Activated CD8-positive, alpha-beta memory T cell treated with anti-CD3 and anti-CD28 coated beads, Interleukin-2, amount 10 ng/mL, durations not matched to agents 7 days and 5 days (primary cell): ENCODE data around the gene GBP1. TPM values are rescaled to one million over a fixed set of nuclear protein-coding genes. Genes with fewer than 3 reads are reported as not detected.
A peak's percentile ranks its signal among the peaks of the same experiment; 100 is the strongest.
"Not testable (repeated sequence)": the region's sequence is repeated elsewhere in the genome, so short reads cannot be mapped to it uniquely, and the experiment has no call there.

Experiments used
- ATAC-seq: fragments of 150-1000 bp; cut with Tn5 transposase; one replicate; pipeline ENCODE4 v1.10.0; 2021; ENCODE audit warnings: moderate library complexity
- CTCF ChIA-PET: fragments of 350-600 bp; sonication (Branson Sonifier 250); formaldehyde crosslinking; loops from one replicate; lab custom pipeline; 2021; ENCODE audit warnings: antibody characterized with exemption; lab: Charles Lee
- DNase-seq: peaks from one replicate; pipeline ENCODE4 v3.0.0-alpha.2; 2020
- H3K27ac Mint-ChIP-seq: one replicate; pipeline ENCODE4 v1.8.0; 2021; ENCODE audit warnings: mild to moderate bottlenecking, mixed read lengths
- H3K27me3 Mint-ChIP-seq: one replicate; pipeline ENCODE4 v1.8.0; 2021; ENCODE audit warnings: mixed read lengths
- H3K36me3 Mint-ChIP-seq: one replicate; pipeline ENCODE4 v1.8.0; 2021; ENCODE audit warnings: mild to moderate bottlenecking, mixed read lengths
- H3K4me1 Mint-ChIP-seq: one replicate; pipeline ENCODE4 v1.8.0; 2021; ENCODE audit warnings: mixed read lengths
- H3K4me3 Mint-ChIP-seq: one replicate; pipeline ENCODE4 v1.8.0; 2021; ENCODE audit warnings: mild to moderate bottlenecking, moderate library complexity, mixed read lengths
- H3K9me3 Mint-ChIP-seq: one replicate; pipeline ENCODE4 v1.8.0; 2022; ENCODE audit warnings: low read depth, mixed read lengths
- total RNA-seq, 2 experiments: library from RNA; stranded (reverse); gene quantifications; one replicate each; pipeline ENCODE4 v1.2.3, GENCODE V29; 2021

Gene GBP1
- total RNA-seq, 2 experiments from 2014 or later = 106 to 150 TPM

DNA sequence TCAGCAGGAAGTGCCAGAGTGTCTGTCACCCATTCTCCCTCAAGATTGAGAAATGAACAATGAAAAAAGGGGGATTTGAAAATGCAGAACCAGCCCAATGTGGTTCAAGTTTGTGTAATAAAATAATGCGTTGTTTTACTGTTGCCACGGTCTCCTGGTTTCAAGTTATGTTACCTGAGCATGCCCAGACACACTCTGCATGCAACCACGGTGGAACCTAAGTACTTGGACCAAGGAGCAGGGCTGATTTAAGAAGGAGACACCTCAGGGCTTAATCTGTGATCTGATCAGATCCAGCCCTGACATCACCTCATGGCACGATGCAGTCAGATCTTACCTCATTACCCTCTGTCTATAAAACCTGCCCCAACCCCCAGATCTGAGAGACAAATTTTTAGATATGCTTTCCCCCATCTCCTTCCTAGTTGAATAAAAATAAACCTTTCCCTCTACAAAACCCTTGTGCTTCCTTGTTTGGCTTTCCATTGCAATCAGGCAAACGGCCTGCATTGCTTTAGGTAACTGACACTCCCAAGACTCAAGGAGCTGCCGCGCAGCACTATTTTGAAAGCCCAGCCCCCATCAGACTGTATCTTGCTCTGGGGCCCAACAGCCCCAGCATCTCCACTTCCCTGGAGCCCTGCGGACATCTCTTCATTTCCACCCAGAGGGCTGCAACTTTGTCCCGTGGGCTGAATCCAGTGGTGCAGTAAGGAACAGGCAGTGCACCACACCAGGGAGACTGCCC is 14.9 kb downstream of the GBP1 start:
- not testable (repeated sequence) for H3K4me1 Mint-ChIP-seq, H3K27me3 Mint-ChIP-seq, DNase-seq, H3K4me3 Mint-ChIP-seq, H3K9me3 Mint-ChIP-seq, ATAC-seq, H3K27ac Mint-ChIP-seq
- peaks cover 57% of the 10 kb centered on the region for H3K36me3 Mint-ChIP-seq
- CTCF ChIA-PET = interaction anchor here (1.4 kb wide), 1 partner anchor 66 kb away, joined by 3 read pairs; no protein-coding TSS in a partner anchor

DNA sequence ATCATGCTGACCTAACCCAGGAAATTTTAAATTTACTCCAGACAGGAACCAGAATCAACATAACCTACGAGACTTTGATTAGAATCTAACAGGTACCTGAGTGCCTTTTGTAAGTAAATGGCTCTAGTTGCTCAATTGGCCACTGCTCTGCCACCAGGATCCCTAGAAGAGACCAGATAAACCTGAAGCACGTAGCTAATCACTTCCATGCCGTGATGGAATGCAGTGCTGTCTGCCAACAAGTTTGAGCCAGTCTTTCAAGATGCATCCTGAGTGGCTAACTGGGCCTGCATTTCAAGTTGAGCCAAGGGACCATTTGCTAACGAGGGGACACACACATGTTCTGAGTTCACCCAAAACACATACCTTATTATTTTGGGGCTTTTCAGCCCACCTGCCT is 15.8 kb downstream of the GBP1 start:
- H3K9me3 Mint-ChIP-seq, H3K4me3 Mint-ChIP-seq, H3K27me3 Mint-ChIP-seq, H3K4me1 Mint-ChIP-seq, ATAC-seq, DNase-seq, H3K27ac Mint-ChIP-seq, CTCF ChIA-PET: not testable (repeated sequence)
- H3K36me3 Mint-ChIP-seq = peaks cover 53% of the 10 kb centered on the region

DNA sequence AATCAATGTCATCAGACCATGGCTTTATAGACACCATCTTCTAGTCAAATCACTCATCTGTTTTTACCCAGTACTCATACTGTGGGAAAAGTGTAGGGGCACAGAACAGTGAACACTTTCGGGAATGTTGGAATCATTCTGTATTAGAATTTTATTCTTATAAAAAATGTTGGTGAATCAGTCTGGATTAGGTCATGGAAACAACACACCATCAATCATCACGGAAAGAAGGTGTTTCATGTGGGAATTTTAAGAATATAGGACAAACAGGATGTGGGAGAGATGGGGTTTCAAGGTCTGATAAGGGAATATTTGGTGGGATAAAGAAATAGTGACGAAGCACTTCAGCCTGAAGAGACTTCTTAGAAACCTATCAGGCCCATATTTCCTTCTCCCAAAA is 17.3 kb downstream of the GBP1 start:
- H3K36me3 Mint-ChIP-seq = peaks cover 53% of the 10 kb centered on the region
- CTCF ChIA-PET = interaction anchor here (1.3 kb wide), 1 partner anchor 38 kb away, joined by 3 read pairs; no protein-coding TSS in a partner anchor
- H3K9me3 Mint-ChIP-seq = peaks cover 4% of the 10 kb centered on the region
- no peak overlapping the region for H3K27ac Mint-ChIP-seq
- no peaks in the 10 kb centered on the region for H3K27me3 Mint-ChIP-seq
- H3K4me1 Mint-ChIP-seq = no peaks in the 10 kb centered on the region
- ATAC-seq (no peak), DNase-seq (no peak)
- no peak overlapping the region for H3K4me3 Mint-ChIP-seq

DNA sequence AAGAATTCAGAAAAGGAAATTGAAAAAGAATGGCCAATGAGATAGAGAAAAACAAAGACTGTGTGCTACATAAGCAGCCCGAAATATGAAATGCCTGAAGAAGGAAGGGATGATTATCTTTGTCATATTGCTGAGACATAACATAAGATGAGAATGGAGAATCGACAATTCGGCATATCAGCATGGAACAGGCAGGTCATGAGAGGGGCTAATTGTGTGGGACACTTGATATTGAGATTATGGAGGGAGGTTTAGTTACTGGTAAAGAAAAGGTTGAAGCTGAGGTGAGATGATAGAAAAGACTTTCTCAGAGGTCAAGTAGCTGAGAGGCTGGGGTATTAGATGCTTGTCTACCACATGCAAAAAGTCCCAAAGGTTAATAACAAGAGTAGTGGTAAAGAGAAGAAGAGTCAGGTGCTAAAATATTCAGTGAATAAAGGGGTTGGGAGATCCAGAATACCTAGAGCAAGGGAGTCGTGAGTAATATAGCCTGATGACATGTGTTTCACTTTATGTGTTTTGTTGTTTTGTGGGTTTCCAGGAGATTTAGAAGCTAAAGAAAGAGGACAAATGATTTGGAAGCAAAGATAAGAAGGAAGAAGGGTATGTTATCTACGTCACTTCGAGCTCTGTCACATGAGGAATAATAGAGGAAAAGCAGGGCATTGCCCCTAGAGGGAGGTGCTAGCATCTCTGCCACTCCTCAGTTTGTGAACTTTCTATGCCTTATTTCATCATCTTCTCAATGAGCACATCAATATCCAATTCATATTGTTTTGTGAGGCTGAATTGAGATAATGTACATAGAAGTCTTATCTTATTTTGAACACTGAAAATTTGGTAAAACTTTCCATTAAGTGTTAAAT is 18.5 kb downstream of the GBP1 start:
- ATAC-seq = peak; percentile 67
- Mint-ChIP-seq H3K9me3 (peaks cover 10% of the 10 kb centered on the region), H3K36me3 (peaks cover 56% of the 10 kb centered on the region)
- not testable (repeated sequence) for H3K4me1 Mint-ChIP-seq, DNase-seq, H3K27ac Mint-ChIP-seq, H3K4me3 Mint-ChIP-seq, H3K27me3 Mint-ChIP-seq
- CTCF ChIA-PET = interaction anchor here (1.1 to 1.2 kb wide), 3 partner anchors 9 to 24 kb away, joined by 3 to 4 read pairs (median 4); partner anchors contain the start of gene GBP3

DNA sequence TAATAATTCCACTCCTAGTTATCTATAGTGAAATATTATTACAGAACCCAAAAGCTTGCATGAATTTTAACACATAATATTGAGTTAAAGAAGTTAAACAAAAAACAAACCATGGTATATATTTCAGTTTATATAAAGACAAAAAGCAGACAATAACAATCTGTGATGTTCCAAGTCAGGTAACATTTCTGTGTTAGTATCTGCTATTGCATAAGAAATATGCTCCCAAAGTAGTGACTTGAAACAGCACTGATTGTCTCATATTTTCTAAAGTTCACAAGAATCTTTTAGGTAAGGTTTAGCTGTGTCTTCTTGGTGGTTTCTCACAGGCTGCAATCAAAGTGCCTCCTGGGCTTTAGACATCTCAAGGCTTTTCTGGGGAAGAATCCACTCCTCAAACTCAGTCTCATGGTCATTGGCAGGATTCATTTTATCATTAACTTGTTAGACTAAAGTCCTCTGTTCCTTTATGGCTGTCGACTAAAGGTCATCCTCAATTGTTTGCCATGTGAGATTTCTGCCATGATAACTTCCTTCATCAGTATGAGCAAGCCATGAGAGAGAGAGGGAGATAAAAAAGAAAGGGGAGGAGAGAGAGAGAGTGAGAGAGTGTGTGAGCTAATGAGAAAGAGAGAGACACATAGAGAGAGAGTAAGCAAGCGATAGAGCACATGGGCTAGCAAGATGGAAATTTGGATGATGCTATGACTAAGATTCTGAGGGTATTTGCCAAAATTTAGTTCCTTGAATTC is 19.9 kb downstream of the GBP1 start:
- no peak for DNase-seq
- no peak overlapping the region for H3K27ac Mint-ChIP-seq
- no peak overlapping the region for H3K4me3 Mint-ChIP-seq
- ATAC-seq = no peak
- peaks cover under 1% of the 10 kb centered on the region for H3K27me3 Mint-ChIP-seq
- H3K4me1 Mint-ChIP-seq = peaks cover 13% of the 10 kb centered on the region
- CTCF ChIA-PET = interaction anchor here (1.2 kb wide), 2 partner anchors 19 to 23 kb away, joined by 3 to 4 read pairs; partner anchors contain the start of gene GBP3
- H3K9me3 Mint-ChIP-seq = peaks cover 12% of the 10 kb centered on the region
- peaks cover 54% of the 10 kb centered on the region for H3K36me3 Mint-ChIP-seq

DNA sequence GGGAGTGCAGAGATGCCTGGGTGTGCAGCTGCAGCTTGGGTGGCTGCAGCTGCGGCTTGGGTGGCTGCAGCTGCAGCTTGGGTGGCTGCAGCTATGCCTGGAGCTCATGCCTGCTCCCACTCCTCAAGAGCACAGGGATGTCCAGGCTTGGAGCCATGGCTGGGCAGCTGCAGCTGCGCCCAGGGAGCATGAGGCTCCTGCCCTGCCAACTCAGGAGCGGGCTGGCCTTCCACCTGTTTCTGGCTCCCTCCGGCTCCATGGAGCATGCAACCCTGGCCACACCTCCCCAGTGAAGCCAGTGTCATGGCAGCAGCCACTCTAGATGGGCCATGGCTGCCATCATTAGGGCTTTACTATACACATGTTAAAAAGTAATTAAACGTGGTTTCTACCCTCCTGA is 21.1 kb downstream of the GBP1 start:
- Mint-ChIP-seq H3K27ac (no peak overlapping the region), H3K27me3 (peaks cover 8% of the 10 kb centered on the region), H3K4me1 (peaks cover 18% of the 10 kb centered on the region), H3K9me3 (peaks cover 12% of the 10 kb centered on the region), H3K36me3 (peaks cover 57% of the 10 kb centered on the region), H3K4me3 (no peak overlapping the region)
- ATAC-seq (no peak), DNase-seq (no peak)
- CTCF ChIA-PET = interaction anchor here (3.3 kb wide), 1 partner anchor 22 kb away, joined by 10 read pairs; the partner anchor contains the start of gene GBP3

DNA sequence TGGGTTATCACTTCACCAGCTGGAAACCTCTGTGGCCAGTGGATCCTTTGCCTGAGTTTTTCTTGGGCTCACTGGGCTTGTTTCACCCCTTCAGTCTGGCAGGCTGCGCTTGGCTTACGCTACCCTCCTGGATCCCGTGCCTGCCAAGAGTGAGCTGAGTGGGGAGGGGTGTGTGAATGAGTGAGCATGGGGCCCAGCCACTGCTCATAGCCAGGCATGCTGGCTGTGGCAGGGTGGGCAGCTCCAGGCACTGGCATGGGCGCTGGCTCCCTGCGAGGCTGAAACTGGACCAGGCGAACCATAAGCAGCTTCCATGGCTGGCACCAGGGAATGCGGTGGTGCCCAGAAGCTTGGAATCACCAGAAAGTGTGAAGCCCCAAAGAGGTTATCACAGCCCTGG is 22.5 kb downstream of the GBP1 start:
- peaks cover 53% of the 10 kb centered on the region for H3K36me3 Mint-ChIP-seq
- no peak overlapping the region for H3K4me3 Mint-ChIP-seq
- DNase-seq = no peak
- peaks cover 12% of the 10 kb centered on the region for H3K9me3 Mint-ChIP-seq
- CTCF ChIA-PET = interaction anchor here (3.3 kb wide), 1 partner anchor 20 kb away, joined by 10 read pairs; the partner anchor contains the start of gene GBP3
- no peak overlapping the region for H3K27ac Mint-ChIP-seq
- peaks cover 18% of the 10 kb centered on the region for H3K4me1 Mint-ChIP-seq
- no peak for ATAC-seq
- H3K27me3 Mint-ChIP-seq = peaks cover 13% of the 10 kb centered on the region

DNA sequence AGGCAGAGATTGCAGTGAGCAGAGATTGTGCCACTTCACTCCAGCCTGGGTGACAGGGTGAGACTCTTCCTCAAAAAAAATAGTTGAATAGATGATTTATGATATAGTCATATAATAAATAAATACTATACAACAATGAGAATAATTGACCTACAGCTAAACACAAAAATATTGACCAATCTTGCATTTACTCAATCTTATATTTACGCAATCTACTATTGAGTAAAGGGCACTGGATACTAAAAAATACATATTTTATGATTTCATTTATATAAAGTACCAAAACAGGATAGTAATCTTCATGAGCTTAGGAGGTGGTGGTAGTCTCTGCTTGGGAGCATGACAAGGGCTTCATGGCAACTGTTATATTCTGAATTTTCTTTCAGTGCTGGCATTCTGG is 23.3 kb downstream of the GBP1 start:
- Mint-ChIP-seq H3K27ac (peak overlapping the region; percentile 44), H3K27me3 (peaks cover 13% of the 10 kb centered on the region), H3K9me3 (peaks cover 12% of the 10 kb centered on the region), H3K4me1 (peaks cover 21% of the 10 kb centered on the region), H3K4me3 (peak overlapping the region; percentile 8), H3K36me3 (peaks cover 55% of the 10 kb centered on the region)
- ATAC-seq = no peak
- DNase-seq = no peak
- CTCF ChIA-PET = interaction anchor here (0.9 to 3.3 kb wide), 3 partner anchors 20 to 228 kb away, joined by 3 to 10 read pairs (median 4); partner anchors contain the start of gene GBP3

DNA sequence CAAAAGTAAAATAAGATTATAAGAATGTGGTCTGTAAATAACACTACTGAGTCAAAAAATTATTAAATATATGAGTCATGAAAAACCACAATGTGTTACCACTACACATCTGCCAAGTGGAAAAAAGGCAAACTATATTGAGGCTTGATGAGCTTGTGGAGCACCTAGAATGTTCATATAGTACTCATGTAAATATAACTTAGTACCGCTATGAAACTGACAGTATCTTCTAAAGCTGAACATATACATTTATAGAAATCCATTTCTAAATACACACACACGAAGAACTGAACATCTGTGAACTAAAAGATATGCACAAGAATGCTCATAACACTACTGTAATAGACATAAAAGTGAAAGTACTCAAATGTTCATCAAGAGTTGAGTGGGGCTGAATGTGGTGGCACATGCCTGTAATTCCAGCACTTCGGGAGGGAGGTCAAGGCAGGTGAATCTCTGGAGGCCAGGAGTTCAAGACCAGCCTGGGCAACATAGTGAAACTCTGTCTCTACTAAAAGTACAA is 23.8 kb downstream of the GBP1 start:
- Mint-ChIP-seq H3K4me1 (peaks cover 21% of the 10 kb centered on the region), H3K4me3 (peak overlapping the region; percentile 8), H3K9me3 (peaks cover 12% of the 10 kb centered on the region), H3K36me3 (peaks cover 55% of the 10 kb centered on the region), H3K27me3 (peaks cover 13% of the 10 kb centered on the region), H3K27ac (peak overlapping the region; percentile 44)
- DNase-seq (no peak), ATAC-seq (peak; percentile 95)
- CTCF ChIA-PET = interaction anchor here (0.9 to 3.3 kb wide), 3 partner anchors 19 to 229 kb away, joined by 3 to 10 read pairs (median 4); partner anchors contain the start of gene GBP3

DNA sequence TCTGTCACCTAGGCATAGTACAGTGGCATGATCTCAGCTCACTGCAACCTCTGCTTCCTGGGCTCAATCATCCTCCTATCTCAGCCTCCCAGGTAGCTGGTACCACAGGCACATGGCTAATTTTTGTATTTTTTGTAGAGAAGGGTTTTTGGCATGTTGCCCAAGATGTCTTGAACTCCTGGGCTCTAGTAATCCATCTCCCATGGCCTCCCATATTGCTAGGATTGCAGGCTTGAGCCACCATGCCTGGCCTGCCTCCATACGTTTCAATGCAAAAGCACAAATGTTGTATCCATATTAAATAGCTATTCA is 24.7 kb downstream of the GBP1 start:
- Mint-ChIP-seq H3K36me3 (peaks cover 57% of the 10 kb centered on the region), H3K27ac (no peak overlapping the region), H3K4me3 (no peak overlapping the region), H3K27me3 (peaks cover 13% of the 10 kb centered on the region), H3K9me3 (peaks cover 12% of the 10 kb centered on the region), H3K4me1 (peaks cover 21% of the 10 kb centered on the region)
- no peak for DNase-seq
- ATAC-seq = no peak
- CTCF ChIA-PET = no interaction called here

DNA sequence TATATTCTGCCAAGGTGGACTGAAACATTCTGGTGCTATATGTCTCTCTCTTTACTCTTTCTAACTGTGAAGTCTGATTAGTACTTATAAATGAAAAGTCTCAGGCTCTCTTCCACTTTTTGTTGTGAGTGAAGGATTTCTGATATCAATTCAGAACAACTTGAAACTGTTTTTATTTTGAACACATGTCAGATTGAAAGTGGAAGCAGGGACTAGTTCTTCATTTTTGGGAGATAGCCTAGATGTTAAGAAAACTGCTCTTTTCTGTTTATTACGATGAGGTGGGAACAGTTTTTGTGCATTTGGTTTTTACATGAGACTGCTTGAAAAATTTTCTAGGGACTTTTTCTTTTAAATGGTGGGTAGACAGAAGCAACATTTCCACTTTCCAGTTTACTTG is 27.8 kb downstream of the GBP1 start:
- Mint-ChIP-seq H3K27ac (no peak overlapping the region), H3K4me1 (peaks cover 21% of the 10 kb centered on the region), H3K9me3 (peaks cover 12% of the 10 kb centered on the region), H3K4me3 (no peak overlapping the region), H3K36me3 (peaks cover 50% of the 10 kb centered on the region), H3K27me3 (peaks cover 13% of the 10 kb centered on the region)
- ATAC-seq (no peak), DNase-seq (no peak)
- CTCF ChIA-PET = no interaction called here

DNA sequence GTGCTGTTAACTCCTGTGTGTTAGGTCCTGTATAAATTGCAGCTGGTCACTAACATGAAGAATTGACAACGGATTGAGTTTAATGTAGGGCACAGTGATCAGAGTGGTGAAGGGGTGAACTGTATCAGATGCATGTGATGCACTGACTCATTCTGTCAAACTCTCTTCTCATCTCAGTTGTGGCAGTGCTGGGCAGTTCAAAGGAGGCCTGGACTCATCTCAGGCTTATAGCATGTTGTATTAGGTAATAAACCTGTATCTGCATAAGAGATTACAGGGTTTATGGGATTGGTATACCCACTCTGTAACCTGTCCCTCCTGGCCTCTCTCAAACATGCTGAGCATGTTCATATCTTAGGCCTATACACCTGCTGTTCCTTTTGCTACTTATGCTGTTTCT is 29.9 kb downstream of the GBP1 start:
- H3K36me3 Mint-ChIP-seq = peaks cover 47% of the 10 kb centered on the region
- DNase-seq (no peak), ATAC-seq (no peak)
- peaks cover 12% of the 10 kb centered on the region for H3K27me3 Mint-ChIP-seq
- no peak overlapping the region for H3K4me3 Mint-ChIP-seq
- H3K4me1 Mint-ChIP-seq = peaks cover 7% of the 10 kb centered on the region
- H3K27ac Mint-ChIP-seq = no peak overlapping the region
- CTCF ChIA-PET = no interaction called here
- peaks cover 15% of the 10 kb centered on the region for H3K9me3 Mint-ChIP-seq
